GM21367 (cell line): ENCODE results near the gene KRTAP2-3.
"Not testable (repeated sequence)": the region's sequence is repeated elsewhere in the genome, so short reads cannot be mapped to it uniquely, and the experiment has no call there.

Experiments used
- ATAC-seq: cut with Tn5 transposase; IDR thresholded peaks from one replicate; pipeline ENCODE4 v1.9.1; 2021; ENCODE audit not compliant: unreplicated experiment

KRTAP2-3 gene

DNA sequence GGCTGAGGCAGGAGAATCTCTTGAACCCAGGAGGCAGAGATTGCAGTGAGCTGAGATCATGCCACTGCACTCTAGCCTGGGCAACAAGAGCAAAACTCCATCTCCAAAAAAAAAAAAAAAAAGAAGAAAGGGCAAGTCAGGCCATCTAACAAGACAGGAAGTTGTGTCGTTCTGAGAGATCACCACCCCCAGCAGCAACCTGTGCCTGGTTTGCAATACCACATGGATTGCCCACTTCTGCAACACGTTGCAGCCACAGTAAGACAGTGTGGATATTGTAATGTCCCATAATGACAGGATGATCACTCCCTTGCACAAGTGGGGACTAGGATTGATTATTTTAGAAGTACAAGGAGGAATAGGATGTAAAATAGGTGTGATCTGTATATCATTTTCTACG lies 9.1 kb upstream of the KRTAP2-3 start:
- ATAC-seq: no peak

DNA sequence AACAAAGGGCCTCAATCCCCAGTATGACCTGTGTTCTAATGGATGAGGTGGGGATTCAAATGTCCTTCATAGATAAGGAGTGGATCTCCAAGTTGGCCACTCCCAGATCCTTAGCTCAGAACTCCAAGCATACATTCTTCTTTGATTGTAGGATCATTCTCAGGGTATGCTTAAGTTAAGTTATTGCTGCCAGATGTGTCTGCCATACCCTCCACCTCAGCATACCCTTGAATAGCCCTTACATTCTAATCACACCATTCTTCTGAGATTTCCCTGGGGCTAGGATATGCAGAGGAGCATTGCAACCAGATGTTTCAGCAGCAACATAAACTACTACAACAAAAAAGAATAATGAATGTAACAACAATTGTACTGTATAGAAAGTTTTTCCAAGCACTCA lies 7.4 kb upstream of the KRTAP2-3 start:
- no peak for ATAC-seq

DNA sequence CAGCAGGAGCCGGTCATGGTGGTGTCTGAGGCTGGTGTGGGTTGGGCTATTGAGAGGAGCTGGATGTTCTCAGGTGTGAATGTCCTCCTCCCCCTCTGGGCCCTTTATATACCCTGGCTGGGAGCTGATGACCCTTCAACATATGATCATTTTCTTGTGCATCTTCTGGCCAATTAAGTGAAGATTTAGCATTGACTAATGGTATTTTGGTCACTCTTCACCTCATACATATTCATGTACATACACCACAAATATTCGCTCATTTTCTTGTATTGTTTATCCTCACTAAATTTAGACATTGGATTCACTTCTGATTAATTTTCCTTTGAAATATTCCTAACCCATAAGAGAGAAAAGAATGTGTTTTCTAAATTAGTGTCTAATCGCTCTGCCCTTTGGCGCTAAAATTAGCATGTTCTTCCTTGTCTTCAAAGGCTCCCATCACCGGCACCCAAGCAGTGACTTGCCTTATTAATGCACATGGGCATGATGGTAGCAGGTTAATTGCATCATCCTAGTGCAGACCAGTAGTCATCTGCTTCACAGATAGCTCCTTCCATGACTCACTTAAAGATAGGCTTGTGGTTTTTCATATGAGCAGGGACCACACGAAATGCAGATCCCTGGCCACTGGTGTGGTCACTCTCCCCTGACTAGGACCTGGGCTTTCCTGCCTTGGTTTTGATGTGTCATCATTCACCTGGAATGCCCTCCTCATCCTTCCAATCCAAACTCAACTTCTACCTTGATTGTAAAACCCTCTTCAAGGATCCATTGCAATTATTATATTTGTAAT lies 6.1 kb upstream of the KRTAP2-3 start, which contains the start of gene KRTAP2-4:
Gene KRTAP2-4, minus strand, starts transcription at position 51 of the 796 bp plus-strand sequence. Its CDS starts 34 bp downstream, at position 17.
- no peak for ATAC-seq

DNA sequence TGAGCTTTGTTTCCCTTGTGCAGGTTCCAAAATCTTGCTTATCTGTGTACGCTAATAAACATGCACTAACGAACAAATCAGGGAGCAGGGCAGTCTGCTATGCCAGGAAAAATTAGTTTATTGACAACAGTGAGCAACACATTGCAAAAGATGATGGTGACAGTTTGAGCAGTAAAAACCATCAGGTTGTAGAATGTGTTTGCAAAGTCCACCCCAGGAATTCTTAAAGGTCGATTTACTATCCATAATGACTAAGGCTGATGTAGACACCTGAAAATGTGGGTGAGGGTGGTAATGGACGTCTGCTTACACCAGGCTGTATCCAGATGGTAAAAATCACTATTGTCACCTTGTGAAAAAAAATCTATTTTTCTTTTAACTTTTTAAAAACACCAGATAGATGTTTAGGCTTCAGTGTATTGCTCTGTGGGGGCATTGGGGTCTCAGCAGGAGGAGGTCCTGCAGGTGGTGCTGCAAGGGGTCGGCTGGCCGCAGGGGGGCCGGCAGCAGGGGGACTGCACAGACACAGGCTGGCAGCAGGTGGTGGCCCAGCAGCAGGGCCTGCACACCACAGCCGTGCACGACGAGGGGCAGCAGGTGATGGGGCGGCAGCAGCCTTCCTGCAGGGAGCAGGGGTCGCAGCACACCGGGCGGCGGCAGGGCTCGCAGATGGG lies 5.2 kb upstream of the KRTAP2-3 start:
- not testable (repeated sequence) for ATAC-seq

DNA sequence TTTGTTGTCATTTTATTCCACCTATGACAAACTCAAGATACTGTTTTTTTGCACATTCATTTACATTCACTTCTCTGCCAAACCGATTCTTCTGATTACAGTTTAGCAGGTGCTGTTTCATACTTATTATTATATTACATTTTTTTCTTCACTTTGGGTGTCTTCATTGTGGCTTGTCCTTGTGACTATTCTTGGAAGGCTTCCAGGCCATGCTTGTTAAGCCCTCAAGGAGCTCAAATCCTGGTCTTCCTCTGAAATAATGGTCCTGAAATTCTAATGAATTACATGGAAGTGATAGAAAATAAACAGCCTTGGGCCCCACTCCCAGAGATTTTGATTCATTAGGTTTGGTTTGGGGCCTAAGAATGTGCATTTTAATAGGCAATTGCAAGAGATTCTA lies 4.4 kb upstream of the KRTAP2-3 start:
- no peak for ATAC-seq

DNA sequence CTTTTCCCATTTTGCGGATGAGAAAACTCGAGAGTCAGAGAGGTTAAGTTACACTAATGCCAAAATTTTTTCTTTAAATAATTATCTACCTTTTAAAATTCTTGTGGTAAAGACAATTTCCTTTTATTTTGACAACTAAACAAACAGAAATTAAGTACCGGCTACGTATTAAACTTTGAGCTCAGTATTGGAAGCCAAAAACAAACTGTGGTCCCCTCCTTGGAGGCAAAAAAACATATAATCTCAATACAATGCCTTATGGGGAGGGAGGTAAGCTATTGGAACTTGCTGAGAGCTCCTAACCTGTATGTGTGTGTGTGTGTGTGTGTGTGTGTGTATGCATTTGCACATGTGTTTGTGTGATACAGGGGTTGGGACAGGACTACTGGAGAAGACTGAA lies 3.5 kb upstream of the KRTAP2-3 start:
- ATAC-seq: no peak

DNA sequence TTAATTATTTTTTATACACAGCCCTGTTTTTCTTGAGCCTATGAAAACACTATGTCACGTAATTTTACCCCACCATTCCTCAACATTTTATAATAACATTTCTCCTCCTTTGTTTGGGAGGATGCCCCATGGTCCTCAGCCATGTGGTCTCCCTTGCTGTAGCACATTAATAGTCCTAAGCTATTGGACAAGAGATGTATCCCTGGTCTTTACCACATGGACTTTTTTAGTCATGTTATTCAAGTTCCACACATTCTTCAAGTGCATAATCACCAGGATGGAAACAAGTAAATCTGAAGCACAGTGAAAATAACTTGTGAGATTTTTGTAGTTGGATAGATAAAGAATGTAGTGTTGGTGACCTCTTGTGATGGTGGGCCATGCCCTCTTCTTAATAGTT lies 2.0 kb upstream of the KRTAP2-3 start:
- no peak for ATAC-seq

DNA sequence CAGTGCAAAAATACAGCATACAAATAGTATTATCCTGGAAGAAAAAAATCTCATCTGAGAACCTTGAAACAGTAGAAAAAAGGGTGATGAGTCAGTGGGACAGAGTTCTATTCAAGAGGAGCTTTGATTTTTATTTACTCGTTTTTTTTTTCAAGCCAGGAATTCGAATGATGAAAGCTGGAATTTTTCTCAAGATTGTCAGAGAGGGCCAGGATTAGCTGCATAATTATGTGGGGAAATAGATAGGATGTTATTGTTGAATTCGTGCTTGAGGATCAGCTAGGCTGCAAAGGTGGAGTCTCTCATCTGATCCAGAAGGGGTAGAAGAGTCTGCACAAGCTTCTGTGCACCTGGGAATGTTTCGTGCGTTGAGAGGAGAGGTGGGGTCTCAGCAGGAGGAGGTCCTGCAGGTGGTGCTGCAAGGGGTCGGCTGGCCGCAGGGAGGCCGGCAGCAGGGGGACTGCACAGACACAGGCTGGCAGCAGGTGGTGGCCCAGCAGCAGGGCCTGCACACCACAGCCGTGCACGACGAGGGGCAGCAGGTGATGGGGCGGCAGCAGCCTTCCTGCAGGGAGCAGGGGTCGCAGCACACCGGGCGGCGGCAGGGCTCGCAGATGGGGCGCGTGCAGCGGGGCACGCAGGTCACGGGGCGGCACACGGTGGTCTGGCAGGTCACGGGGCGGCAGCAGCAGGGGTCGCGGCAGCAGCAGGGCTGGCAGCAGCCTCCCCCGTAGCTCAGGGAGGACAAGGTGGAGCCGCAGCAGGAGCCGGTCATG lies 450 bp downstream of the KRTAP2-3 start:
- not testable (repeated sequence) for ATAC-seq

DNA sequence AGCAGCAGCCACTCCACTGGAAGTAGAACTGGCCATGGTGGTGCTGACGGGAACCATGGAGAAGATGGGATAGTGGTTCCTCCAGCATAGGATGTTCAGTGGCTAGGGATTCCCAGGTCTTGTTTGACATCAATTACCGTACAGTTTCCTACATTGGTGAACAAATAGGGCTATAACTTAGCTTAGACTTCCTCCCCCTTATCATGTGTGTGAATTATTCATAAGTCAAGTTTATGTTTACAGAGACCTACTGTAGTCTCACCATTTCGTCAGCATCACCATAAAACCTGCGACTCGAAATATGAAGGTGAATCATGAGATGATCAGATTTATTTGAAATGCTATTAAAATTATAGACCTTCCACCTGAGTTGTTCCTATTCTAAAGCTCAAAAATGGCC lies 1.2 kb downstream of the KRTAP2-3 start:
- ATAC-seq: no peak

DNA sequence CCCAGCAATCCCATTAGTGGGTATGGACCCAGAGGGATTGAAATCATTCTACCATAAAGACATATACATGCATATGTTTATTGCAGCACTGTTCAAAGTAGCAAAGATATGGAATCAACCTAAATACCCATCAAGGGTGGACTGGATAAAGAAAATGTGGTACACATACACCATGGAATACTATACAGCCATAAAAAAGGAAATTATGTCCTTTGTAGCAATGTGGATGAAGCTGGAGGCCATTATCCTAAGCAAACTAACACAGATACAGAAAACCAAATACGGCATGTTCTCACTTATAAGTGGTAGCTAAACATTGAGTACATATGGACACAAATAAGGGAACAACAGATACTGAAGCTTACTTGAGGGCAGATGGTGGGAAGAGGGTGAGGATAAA lies 2.4 kb downstream of the KRTAP2-3 start:
- no peak for ATAC-seq

DNA sequence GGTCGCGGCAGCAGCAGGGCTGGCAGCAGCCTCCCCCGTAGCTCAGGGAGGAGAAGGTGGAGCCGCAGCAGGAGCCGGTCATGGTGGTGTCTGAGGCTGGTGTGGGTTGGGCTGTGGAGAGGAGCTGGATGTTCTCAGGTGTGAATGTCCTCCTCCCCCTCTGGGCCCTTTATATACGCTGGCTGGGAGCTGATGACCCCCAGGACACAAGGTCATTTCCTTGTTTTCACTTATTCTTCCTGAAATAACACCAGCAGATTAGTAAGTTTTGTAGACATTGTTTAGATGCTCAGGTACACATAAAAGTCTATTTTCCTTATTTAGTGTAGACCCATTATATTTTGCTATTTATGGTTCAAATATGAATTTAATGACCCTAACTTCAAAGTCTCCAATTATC lies 4.8 kb downstream of the KRTAP2-3 start, which contains the start of gene KRTAP2-2:
Gene KRTAP2-2, minus strand, starts transcription at position 101 of the 400 bp plus-strand sequence. Its CDS starts 19 bp downstream, at position 82.
- not testable (repeated sequence) for ATAC-seq

DNA sequence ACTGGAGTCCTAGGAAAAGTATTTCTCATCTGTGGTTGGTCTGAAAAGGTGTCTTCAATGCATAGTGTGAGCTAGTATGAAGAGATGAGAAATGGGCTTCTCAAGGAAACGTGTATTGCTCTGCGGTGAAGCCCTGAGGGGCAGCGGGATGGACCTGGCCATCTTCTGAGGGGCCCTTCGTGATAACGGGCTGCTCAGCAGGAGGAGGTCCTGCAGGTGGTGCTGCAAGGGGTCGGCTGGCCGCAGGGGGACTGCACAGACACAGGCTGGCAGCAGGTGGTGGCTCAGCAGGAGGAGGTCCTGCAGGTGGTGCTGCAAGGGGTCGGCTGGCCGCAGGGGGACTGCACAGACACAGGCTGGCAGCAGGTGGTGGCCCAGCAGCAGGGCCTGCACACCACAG lies 5.4 kb downstream of the KRTAP2-3 start:
- ATAC-seq: not testable (repeated sequence)

DNA sequence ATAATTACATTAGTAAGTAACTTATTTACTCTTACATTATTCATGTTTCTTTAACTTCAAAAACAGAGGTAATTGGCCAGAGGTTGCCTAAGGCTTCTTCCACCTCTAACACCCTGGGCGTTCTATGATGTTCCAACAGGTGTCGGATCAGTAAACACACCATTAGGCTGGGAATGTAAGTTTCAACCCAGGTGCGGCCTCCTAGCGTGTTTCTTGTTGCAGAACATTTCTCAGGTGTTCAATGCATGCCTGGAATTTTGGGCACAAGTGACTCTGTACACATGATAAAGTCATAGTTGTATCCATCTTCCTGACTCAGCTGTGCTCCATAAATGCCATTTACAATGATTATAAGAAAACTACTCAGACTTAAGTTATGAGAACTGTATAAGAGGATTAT lies 5.9 kb downstream of the KRTAP2-3 start:
- no peak for ATAC-seq

DNA sequence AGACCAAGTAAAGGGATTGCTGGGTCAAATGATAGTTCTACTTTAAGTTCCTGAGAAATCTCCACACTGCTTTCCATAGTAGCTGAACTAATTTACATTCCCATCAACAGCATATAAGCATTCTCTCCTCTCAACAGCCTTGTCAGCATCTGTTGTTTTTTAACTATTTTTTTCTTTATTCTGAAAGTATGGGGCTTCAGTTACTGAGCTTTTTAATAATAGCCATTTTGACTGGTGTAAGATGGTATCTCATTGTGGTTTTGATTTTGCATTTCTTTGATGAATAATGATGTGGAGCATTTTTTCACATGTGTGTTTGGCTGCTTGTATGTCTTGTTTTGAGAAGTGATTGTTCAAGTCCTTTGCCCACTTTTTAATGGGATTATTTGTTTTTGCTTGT lies 7.3 kb downstream of the KRTAP2-3 start:
- ATAC-seq: no peak

DNA sequence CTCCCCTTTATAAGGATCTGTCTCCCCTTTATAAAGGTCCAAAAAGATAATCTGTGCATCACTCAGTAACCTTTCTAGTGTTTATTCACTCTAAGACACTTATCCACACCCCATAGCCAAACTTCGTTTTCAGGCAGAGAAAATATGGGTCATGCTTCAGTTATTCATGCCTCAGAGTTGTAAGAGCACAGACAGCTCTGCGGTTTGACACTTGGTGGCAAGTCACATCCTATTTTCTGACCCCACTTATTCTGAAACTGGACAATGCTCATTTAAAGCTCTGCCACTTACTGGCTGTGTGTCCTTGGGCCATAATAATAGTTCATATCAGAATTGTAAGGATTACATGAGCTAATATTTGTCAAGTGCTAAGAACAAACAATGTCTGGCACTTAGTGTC lies 10.8 kb downstream of the KRTAP2-3 start:
- ATAC-seq: no peak

DNA sequence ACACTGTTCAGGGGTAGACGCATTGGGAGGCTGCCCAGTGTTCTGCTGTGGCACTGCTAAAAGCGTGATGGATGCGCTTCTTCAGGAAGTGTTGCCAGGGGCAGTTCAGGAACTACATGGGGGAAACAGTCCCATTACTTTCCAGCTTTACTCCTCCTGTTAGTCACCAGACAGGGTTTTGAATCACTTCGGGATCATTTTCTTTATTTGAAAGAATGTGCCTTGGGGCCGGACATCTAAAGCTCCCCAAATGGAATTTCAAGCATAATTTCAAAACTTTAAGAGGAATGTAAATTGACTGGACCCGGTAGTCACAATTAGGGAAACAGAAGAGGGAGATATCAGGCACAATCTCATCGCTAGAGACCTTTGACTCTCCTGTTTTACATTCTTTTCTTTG lies 11.5 kb downstream of the KRTAP2-3 start:
- ATAC-seq: no peak

DNA sequence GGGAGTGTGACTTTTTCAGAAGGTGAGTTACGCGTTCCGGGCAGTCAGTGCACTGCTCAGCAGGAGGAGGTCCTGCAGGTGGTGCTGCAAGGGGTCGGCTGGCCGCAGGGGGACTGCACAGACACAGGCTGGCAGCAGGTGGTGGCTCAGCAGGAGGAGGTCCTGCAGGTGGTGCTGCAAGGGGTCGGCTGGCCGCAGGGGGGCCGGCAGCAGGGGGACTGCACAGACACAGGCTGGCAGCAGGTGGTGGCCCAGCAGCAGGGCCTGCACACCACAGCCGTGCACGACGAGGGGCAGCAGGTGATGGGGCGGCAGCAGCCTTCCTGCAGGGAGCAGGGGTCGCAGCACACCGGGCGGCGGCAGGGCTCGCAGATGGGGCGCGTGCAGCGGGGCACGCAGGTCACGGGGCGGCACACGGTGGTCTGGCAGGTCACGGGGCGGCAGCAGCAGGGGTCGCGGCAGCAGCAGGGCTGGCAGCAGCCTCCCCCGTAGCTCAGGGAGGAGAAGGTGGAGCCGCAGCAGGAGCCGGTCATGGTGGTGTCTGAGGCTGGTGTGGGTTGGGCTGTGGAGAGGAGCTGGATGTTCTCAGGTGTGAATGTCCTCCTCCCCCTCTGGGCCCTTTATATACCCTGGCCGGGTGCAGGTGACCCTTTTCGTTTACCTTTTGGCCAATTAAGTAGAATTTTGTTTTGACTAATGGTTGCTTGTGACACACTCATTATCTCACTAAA lies 13.0 kb downstream of the KRTAP2-3 start, which contains the start of gene KRTAP2-1:
Gene KRTAP2-1, minus strand, starts transcription at position 582 of the 731 bp plus-strand sequence. Its CDS starts 49 bp downstream, at position 533.
- not testable (repeated sequence) for ATAC-seq

DNA sequence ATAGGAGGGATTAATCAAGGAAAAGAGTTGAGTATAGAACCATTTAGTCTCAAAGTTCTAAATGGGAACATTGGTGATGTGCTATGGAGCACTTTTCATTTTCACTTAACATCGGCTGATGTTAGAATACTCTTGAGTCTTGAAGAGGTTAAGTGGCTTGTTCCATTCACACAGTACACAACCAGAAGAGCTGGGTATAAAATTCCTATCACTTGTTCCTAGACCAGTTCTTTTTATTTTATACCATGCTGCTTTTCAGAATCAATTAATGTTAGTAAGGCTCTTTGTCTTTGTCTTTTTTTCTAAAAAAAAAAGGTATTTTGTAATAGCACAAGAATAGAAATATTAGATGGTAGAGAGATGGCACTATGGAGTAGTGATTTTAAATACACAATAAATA lies 17.0 kb downstream of the KRTAP2-3 start:
- ATAC-seq: no peak

DNA sequence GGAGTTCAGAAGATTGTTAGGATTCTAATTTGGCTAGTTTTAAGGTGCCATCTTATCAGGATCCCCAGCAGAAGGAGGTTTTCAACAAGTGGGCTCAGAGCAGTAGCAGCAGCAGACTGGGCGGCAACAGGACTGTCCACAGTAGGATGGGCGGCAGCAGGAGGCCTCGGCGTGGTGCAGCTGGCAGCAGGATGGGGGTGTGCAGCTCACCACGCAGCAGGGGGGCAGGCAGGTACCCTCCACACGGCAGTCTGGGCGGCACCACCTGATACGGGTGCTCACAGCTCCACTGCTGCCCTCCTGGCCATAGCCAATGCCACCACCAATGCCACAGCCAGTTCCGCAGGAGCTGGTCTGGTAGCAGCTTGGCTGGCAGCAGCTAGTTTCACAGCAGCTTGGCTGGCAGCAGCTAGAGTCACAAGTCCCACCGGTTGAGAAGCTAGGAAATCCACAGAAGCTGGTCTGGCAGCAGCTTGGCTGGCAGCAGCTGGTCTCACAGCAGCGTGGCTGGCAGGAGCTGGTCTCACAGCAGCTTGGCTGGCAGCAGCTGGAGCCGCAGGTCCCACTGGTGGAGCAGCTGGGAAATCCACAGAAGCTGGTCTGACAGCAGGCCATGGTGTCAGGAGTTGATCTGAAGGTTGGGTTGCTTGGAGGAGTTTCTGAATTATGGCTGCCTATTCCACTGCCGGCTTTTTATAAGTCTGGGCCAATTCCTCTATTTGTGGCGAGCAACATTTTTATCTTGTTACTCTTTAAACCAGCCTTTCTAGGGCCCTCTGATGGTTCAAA lies 18.9 kb downstream of the KRTAP2-3 start, which contains the start of gene KRTAP1-1:
Gene KRTAP1-1, minus strand, starts transcription at position 668 of the 789 bp plus-strand sequence. Its CDS starts 53 bp downstream, at position 615.
- ATAC-seq: not testable (repeated sequence)
